CD4-positive, alpha-beta T cell treated with Interleukin-6 for 4 hours (primary cell): ENCODE data around the gene PHOSPHO2.
A peak's percentile ranks its signal among the peaks of the same experiment; 100 is the strongest.
"Not testable (repeated sequence)": the region's sequence is repeated elsewhere in the genome, so short reads cannot be mapped to it uniquely, and the experiment has no call there.

Source experiments
- DNase-seq: peaks from one replicate; pipeline ENCODE4 v3.0.0-alpha.2; 2020; ENCODE audit warnings: mixed read lengths

PHOSPHO2 gene

GRCh38 chr2:169684712-169685111 is 9.6 kb upstream of the PHOSPHO2 start:
- not testable (repeated sequence) for DNase-seq

- DNase-seq = not testable (repeated sequence)
Observed at GRCh38 chr2:169686825-169687224, 7.4 kb upstream of the PHOSPHO2 start.

DNA sequence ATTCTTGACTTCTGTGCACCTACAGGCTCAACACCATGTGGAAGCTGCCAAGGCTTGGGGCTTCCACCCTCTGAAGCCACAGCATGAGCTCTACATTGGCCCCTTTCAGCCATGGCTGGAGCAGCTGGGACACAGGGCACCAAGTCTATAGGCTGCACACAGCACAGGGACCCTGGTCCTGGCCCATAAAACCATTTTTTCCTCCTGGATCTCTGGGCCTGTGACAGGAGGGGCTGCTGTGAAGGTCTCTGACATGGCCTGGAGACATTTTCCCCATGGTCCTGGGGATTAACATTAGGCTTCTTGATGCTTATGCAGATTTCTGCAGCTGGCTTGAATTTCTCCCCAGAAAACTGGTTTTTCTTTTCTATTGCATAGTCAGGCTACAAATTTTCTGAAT is 6.3 kb upstream of the PHOSPHO2 start:
- DNase-seq = not testable (repeated sequence)

- no peak for DNase-seq
Observed at GRCh38 chr2:169690958-169691357, 3.3 kb upstream of the PHOSPHO2 start.

DNA sequence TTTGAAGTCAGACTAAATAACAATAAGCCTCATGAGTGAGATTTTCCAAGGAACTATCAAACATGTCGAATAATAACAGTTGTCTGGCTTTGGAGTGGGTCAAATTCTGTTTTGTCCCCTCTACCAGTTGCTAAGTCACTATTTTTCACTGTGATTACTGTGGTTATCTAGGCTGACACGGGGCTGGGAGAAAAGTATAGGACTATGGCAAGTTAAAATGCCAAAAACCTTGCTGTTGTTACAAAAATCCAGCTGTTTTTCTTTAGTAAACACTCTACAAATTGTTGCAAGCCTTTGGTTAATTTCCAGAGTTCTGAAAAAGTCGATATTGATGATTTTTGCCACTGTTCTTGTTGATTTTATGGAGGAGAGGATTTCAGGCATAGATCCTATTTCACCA is 1.6 kb upstream of the PHOSPHO2 start:
- no peak for DNase-seq

- DNase-seq = peak; percentile 10
Observed at GRCh38 chr2:169693360-169693759, 909 bp upstream of the PHOSPHO2 start.

- DNase-seq = no peak
Observed at GRCh38 chr2:169694894-169695260, 608 bp downstream of the PHOSPHO2 start.

DNA sequence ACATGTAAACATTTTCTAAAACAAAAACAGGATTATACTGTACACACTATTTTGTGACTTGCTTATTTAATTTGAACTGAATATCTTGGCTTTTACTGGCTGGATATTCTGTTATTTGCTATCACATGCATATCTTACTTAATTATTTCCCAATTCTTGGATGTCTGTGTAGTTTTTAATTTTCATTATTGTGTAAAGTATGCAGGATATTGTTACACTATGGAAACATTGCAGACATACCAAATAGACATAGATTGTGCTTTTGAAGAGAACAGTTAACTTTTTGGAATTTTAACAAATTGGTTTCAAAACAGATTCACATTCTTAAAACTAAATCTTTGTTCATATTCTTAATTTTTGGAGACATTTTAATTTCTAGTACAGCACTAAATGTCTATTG is 2.1 kb downstream of the PHOSPHO2 start:
- no peak for DNase-seq

DNA sequence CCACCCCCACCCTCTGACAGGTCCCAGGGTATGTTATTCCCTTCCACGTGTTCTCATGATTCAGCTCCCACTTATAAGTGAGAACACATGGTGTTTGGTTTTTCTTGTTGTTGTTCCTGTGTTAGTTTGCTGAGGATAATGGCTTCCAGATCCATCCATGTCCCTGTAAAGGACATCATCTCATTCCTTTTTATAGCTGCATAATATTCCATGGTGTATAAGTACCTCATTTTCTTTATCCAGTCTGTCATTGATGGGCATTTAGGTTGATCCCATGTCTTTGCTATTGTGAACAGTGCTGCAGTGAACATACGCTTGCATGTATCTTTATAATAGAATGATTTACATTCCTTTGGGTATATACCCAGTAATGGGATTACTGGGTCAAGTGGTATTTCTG is 4.9 kb downstream of the PHOSPHO2 start:
- DNase-seq = not testable (repeated sequence)

GRCh38 chr2:169702996-169703395 is 8.7 kb downstream of the PHOSPHO2 start:
- no peak for DNase-seq

- no peak for DNase-seq
Observed at GRCh38 chr2:169704160-169704708, 10.0 kb downstream of the PHOSPHO2 start.

DNA sequence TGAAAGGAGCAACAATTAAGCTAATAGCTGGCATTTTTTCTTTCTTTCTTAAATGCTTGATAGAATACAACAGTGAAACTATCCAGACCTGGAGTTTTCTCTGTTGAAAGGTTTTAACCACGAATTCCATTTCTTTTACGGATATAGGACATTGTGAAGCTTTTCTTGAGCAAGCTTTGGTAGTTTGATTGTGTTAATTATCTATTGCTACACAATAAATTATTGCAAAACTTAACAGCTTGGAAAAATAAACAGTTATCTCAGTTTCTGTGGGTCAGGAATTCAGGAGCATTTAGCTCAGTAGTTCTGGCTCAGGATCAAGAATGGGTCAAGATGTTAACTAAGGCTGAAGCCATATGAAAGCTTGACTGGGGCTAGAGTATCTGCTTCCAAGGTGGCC is 11.7 kb downstream of the PHOSPHO2 start:
- DNase-seq = no peak

- DNase-seq = no peak
Observed at GRCh38 chr2:169707626-169708025, 13.4 kb downstream of the PHOSPHO2 start.

DNA sequence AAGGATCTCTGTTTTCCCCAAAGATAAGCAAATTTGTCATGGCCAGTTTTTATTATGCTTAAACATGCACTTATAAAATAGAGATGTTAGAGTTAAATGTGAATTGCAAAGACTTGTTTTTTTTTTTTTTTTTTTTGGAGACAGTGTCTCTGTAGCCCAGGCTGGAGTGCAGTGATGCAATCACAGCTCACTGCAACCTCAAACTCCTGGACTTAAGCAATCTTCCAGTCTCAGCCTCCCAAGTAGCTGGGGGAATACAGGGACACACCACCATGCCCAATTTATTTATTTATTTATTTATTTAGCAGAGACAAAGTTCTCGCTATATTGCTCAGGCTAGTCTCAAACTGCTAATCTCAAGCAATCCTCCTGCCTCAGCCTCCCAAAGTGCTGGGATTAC is 15.1 kb downstream of the PHOSPHO2 start:
- DNase-seq = no peak

DNA sequence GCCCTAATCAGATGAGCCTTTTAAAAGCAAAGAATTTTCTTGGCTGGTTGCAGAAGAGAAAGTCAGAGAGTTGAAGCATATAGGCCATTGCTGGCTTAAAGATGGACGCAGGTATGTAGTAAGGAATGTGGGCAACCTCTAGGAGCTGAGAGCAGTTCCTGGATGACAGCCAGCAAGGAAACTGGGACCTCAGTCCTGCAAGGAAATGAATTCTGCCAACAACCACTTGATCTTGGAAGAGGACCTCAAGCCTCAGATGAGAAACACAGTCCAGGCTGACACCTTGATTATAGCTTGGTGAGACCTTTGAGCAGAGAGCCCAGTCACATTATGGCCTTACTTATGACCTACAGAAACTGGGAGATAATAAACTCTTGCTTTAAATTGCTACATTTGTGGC is 15.7 kb downstream of the PHOSPHO2 start:
- DNase-seq = no peak

GRCh38 chr2:169711751-169712509 is 17.7 kb downstream of the PHOSPHO2 start:
- DNase-seq = no peak

GRCh38 chr2:169712791-169713227 is 18.5 kb downstream of the PHOSPHO2 start:
- no peak for DNase-seq

DNA sequence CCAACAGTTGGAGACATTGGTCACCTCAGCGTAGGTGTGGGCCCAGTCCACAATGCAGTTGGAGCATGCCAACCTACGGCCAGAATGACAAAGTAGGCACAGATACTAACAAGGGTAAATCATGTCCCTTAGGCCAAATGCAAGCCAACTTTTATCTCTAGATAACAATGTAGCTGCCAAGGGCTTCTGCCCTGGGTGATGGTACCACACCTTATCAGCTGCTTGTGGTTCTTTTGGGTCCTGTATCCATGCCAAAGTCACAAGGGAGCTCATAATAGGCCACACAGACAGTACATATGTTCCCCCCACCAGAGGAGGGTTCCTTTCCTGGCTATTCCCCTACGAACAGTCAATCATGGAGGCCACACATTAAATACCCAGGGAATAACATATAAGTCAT is 19.1 kb downstream of the PHOSPHO2 start:
- DNase-seq = no peak

- DNase-seq = no peak
Observed at GRCh38 chr2:169714699-169715098, 20.4 kb downstream of the PHOSPHO2 start.

GRCh38 chr2:169715379-169716237 is 21.3 kb downstream of the PHOSPHO2 start:
- no peak for DNase-seq

- DNase-seq = no peak
Observed at GRCh38 chr2:169716238-169716886, 22.1 kb downstream of the PHOSPHO2 start.

DNA sequence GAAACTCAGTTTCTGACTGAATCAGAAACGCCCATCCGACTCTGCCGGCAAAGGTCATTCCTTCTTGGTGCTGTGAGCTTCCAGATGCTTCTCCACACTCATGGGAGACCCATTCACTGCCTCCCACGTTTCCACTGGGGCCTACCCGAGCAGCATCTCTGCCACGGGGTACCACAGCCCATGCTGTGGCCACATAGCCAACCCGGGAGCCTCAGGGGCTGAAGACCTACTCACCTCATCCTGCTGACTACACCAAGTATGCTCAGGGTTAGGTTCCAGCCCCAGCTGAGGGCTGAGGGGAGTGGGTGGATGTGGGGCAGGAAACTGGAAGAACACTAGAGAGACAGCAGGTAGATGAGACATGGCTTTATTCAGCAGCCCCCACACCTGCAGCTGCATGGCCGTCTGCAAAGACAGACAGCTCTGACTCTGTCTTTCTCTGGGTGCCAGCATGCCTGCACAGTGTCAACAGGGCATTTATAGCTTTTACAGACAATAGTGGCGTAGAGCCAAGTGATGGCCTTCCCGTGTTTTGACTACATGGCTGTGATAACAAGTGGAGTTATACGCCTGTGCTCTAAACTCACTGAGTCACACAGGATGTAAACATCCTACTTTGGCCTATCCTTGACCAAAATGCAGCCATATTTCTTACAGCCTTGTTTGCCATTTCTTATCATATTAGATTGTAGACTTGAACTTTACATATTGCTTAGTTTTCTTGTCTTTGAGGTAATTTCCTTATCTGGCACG is 22.8 kb downstream of the PHOSPHO2 start:
- no peak for DNase-seq

DNA sequence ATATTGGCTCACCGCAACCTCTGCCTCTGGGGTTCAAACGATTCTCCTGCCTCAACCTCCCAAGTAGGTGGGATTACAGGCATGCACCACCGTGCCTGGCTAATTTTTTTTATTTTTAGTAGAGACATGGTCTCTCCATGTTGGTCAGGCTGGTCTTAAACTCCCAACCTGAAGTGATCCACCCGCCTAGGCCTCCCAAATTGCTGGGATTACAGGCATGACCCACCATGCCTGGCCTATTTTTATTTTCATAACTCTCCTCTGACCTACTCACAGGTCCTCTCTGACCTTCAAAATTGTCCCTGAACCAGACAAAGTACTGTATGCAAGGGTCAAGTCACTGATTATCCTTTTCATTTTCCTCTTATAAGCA is 23.4 kb downstream of the PHOSPHO2 start:
- no peak for DNase-seq
